GM21737 (cell line): ENCODE results near the gene ERBB4.

Experiments
- ATAC-seq: cut with Tn5 transposase; IDR thresholded peaks from one replicate; pipeline ENCODE4 v1.9.1; 2021; ENCODE audit warnings: mild to moderate bottlenecking, moderate library complexity; ENCODE audit not compliant: unreplicated experiment

Gene ERBB4

GRCh38 chr2:211373203-211373602 is 1165.4 kb downstream of the ERBB4 start:
- no peak for ATAC-seq

- no peak for ATAC-seq
Observed at GRCh38 chr2:211371465-211371864, 1167.1 kb downstream of the ERBB4 start.

- ATAC-seq = no peak
Observed at GRCh38 chr2:211368467-211368866, 1170.1 kb downstream of the ERBB4 start.

GRCh38 chr2:211367711-211368110 is 1170.9 kb downstream of the ERBB4 start:
- peak; percentile 93 for ATAC-seq

- no peak for ATAC-seq
Observed at GRCh38 chr2:211367293-211367692, 1171.3 kb downstream of the ERBB4 start.

GRCh38 chr2:211364911-211365310 is 1173.7 kb downstream of the ERBB4 start:
- ATAC-seq = no peak

GRCh38 chr2:211361383-211361782 is 1177.2 kb downstream of the ERBB4 start:
- no peak for ATAC-seq

- ATAC-seq = no peak
Observed at GRCh38 chr2:211359347-211359746, 1179.3 kb downstream of the ERBB4 start.

GRCh38 chr2:211358504-211358903 is 1180.1 kb downstream of the ERBB4 start:
- ATAC-seq = no peak

GRCh38 chr2:211354481-211354880 is 1184.1 kb downstream of the ERBB4 start:
- no peak for ATAC-seq

- no peak for ATAC-seq
Observed at GRCh38 chr2:211351987-211352386, 1186.6 kb downstream of the ERBB4 start.

GRCh38 chr2:211349031-211349430 is 1189.6 kb downstream of the ERBB4 start:
- no peak for ATAC-seq

- ATAC-seq = no peak
Observed at GRCh38 chr2:211347328-211347727, 1191.3 kb downstream of the ERBB4 start.

- ATAC-seq = no peak
Observed at GRCh38 chr2:211344289-211344688, 1194.3 kb downstream of the ERBB4 start.

- ATAC-seq = no peak
Observed at GRCh38 chr2:211333377-211333776, 1205.2 kb downstream of the ERBB4 start.

- ATAC-seq = no peak
Observed at GRCh38 chr2:211331736-211332135, 1206.9 kb downstream of the ERBB4 start.

GRCh38 chr2:211329882-211330281 is 1208.7 kb downstream of the ERBB4 start:
- no peak for ATAC-seq

GRCh38 chr2:211329421-211329820 is 1209.2 kb downstream of the ERBB4 start:
- no peak for ATAC-seq

- ATAC-seq = no peak
Observed at GRCh38 chr2:211328126-211328525, 1210.5 kb downstream of the ERBB4 start.
